CD4-positive, alpha-beta T cell treated with Interleukin-21 for 1 hour (primary cell): ENCODE measurements around the gene ARTN.

ENCODE experiments used
- DNase-seq: peaks from one replicate; pipeline ENCODE4 v3.0.0-alpha.2; 2020

The ARTN gene, protein sequence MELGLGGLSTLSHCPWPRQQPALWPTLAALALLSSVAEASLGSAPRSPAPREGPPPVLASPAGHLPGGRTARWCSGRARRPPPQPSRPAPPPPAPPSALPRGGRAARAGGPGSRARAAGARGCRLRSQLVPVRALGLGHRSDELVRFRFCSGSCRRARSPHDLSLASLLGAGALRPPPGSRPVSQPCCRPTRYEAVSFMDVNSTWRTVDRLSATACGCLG

DNA sequence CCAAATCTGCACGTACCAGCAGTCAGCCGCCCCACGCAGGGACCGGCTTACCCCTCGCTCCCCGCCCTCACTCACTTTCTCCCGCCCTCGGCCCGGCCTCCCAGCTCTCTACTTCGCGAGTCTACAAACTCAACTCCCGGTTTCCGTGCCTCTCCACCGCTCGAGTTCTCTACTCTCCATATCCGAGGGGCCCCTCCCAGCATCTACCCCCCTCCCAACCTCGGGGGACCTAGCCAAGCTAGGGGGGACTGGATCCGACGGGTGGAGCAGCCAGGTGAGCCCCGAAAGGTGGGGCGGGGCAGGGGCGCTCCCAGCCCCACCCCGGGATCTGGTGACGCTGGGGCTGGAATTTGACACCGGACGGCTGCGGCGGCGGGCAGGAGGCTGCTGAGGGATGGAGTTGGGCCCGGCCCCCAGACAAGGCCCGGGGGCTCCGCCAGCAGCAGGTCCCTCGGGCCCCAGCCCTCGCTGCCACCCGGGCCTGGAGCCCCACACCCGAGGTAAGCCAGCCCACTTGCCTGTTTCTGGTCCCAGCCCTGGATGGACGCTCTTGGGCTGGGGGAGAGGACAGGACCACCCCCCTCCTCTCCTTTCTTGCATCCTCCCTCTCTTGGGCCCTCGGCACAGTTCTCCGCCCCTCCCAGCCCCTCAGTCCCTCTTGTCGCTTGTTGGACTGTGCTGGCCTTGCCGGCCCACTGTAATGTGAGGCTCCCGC, at the start of gene ARTN:
TSS of gene ARTN (plus strand) at position 416 of the 715 bp plus-strand sequence. CDS start 1,856 bp downstream, outside the sequence.
- DNase-seq: no peak

DNA sequence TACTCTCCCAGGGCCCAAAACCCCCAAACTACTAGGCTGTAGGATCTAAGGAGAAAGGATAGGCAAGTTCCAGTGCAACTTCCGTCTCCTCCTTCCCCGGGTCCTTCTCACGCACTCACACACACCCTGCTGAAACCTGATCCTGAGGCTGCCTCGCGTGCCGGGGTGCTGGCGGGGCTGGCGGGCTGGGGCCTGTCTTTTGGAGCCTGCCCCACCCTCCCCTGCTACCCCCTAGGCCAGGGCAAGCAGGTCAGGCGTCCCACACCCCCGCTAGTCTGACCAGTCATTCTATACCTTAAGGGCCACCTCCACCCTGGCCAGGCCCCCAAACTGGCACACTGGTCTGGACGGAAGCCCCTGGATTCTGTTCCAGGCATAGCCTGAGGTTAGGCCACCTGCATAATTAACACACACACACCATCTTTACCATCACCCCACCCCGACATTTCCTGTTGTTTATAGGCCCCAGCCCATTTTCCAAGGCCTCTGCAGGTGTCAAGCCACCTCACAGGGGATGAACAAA, 48.3 kb upstream of the ARTN start:
- no peak for DNase-seq

GRCh38 chr1:43887748-43888147, 45.9 kb upstream of the ARTN start:
- no peak for DNase-seq

DNA sequence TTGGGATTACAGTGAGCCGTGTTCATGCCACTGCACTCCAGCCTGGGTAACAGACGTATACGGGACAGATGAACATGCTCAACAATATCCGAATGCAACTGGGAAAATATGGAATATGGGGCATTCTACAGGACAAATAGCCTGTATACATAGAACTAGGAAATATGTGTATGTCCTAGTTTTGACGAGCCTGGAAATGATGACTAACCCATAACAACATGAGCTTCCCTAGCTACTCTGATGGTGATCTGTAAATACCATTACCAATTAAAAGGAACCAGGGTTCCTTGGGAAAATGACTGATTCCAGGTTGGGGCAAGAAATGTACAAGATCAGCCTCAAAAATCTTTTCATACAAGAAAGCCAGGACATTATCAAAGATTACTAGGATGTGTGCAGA, 42.8 kb upstream of the ARTN start:
- DNase-seq: no peak

DNA sequence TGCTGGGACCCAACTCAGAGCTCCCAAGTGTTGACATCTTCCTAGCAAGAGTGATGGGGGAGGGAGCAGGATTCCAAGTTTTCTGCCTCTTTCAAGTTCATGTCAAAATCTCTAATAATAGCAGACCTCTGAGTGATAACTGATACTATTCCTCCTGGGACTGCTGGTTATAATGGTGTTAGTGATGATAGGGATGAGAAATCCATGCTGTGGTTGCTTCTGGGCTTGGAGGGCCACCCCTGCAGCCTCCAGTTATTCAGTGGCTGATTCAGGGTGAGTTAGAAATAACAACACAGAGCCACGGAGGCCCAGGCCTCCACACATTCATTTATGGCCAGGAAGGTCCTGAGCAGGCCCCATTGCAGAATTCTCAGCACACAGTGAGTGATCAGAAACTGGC, 40.6 kb upstream of the ARTN start:
- DNase-seq: no peak

DNA sequence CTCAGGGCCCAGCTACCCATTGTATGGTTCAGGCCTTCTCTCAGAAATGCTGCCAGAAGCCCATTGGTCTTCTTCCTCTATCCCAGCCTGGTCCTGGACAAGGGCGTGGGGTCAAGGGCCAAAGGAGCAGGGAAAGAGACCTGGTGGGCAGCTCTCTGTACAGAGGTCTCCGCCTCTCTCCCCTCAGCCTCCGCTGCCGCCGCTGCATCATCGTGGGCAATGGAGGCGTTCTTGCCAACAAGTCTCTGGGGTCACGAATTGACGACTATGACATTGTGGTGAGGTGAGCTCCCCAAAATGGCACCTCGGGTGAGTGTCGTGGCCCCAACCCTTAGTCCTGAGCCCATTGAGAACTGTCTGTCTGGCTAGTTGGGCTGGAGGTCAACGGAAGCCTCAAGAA, 34.6 kb upstream of the ARTN start:
- no peak for DNase-seq

DNA sequence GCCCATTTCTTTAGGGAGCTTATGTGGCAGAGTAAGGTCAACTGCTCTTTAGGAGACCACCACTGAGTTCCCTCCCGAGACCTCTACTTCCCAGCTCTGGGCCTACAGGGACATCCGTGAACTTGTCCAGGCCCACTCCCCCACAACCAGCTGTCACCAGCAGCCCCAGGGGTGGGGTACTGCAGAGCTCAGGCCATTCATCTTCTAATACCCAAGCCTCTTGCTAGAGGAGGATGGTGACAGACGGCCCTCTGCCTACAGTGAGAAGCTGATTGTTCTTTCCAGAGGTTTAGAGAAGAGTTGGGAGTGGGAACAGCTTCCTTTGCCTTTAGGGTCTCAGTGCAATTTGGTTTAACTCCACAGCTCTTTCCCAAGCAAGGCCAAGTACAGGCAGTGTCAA, 33.2 kb upstream of the ARTN start:
- DNase-seq: no peak

- DNase-seq: no peak
Observed at GRCh38 chr1:43901196-43901961, 32.2 kb upstream of the ARTN start.

DNA sequence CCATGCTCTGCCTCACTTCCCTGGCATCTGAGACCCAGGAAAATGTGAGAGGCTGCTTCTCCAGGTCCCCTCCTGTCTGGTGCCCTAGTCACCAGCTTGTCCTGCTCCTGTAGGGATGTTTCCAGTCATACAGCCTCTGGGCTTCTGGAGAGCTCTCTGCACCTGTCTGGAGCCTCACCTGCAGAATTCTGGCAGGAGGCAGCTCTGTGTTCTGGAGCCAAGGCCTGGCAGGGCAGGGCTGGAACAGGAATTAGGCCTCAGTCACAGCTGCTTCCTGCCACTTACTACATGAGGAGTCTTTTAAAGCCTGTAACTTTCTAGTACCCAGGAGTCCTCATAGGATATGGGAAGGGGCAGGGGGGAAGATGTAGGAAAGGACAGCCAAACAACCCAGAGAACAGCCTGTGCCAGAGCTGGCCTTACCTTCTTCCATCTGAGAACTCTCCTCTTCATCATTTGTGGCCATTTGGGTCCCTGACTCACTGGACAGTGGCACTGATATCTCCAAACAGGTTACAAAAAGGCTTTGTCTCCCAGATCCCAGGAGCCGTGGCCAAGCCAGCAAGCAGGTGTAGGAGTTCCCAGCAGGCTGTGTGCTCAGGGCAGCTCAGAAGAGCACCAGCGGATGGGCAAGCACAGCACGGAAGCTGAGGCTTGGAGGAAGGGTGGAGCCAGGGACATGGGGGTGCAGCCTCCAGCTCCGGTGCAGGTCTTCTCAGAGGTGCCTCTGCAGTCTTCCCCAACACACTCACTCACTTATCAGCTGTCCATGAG, 31.4 kb upstream of the ARTN start:
- DNase-seq: no peak

- no peak for DNase-seq
Observed at GRCh38 chr1:43904660-43905551, 28.7 kb upstream of the ARTN start.

DNA sequence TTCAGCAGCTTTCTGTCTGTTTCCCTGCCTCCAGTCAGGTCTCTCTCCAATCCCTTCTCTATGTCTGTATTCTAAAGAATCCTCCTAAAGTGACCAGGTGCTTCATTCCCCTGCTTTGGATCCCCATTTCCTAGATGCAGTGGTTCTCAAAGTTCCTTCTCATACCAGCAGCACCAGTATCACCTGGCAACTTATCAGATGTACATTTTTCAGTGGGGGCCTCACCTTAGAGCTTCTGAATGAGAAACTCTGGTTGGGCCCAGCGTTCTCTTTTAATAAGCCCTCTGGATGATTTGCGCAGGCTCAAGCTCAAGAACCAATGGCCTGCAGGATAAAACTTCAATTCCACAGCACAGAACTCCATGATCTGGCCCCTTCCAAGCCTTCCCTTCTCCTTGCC, 25.4 kb upstream of the ARTN start:
- no peak for DNase-seq

- no peak for DNase-seq
Observed at GRCh38 chr1:43908858-43909257, 24.7 kb upstream of the ARTN start.

DNA sequence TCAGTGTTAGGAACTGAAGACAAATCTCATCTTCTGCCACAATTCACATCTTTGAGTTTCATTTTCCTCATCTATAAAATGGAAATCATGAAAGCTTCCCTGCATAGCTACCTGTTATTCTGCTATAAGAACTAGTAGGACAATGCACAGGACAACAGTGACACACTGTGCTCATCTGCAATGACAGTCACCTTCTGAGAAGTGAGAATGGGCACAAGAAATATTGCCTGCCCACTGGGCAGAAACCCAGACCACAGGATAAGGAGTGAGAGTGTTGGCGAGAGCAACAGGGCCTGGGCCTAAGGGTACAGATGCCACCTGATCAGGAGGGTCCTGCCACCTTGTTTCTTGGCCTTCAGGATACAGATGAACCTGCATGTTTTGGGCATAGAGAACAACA, 23.3 kb upstream of the ARTN start:
- no peak for DNase-seq

DNA sequence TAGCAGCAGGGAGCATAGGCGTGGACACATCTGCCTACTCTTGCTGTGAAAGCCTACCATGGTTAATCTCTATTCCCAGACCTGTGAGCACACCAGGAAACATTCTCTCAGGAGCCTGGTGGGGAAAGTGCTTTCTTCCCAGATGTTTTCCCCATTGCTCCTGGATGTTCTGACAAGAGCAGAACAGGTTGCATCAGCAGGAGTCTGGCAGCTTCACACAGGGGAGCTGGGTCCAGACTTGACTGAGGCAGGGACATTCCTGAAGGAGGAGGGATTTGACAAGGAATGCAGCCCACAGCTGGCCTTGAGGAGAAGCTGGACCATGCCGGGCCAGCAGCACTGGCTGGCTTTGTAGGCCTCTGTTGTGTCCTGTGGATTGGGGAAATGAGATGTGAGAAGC, 21.0 kb upstream of the ARTN start:
- no peak for DNase-seq

- no peak for DNase-seq
Observed at GRCh38 chr1:43913051-43913501, 20.5 kb upstream of the ARTN start.

GRCh38 chr1:43913666-43914360, 19.8 kb upstream of the ARTN start:
- no peak for DNase-seq

- no peak for DNase-seq
Observed at GRCh38 chr1:43914576-43915525, 18.8 kb upstream of the ARTN start.

DNA sequence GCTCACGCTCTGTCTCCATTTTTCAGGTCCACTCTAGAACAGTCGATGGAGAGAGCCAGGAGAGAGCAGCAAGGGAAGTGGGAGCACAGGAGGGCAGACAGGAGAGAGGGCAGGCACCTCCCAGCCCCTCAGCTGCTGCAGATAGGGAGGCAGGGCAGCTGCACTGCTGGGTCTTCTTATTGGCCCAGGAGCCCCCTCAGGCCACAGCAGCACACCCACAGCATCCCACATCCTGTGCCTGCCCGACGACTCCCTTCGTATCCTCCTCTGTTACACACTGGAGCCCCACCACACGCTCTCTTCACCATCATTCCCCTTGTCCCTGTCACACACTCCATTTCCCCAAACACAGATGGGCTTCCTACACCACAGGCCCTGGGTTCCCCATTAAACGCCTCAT, 13.7 kb upstream of the ARTN start:
- no peak for DNase-seq

GRCh38 chr1:43921022-43921421, 12.6 kb upstream of the ARTN start:
- DNase-seq: no peak

DNA sequence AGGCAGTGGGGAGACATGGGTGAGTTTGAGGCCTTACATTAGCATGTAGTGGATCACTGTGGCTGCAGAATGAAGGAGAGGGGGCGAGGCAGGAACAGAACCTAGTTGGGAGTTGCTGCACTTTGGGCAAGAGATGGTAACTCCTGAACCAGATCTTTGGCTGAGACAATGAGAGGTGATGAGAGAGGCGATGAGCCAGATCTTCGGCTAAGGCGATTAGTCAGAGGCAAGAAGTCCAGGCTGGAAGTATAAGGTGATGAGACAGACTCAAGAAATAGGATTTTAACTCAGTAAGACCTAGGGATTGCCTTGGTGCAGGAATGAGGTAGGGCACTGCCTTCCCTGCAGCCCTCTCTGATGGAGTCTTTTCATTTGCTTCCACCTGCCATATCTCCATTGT, 9.1 kb upstream of the ARTN start:
- no peak for DNase-seq
